Fibroblast of the aortic adventitia (primary cell): Measurements from ENCODE around the gene SMIM35. TPM values are rescaled to one million over a fixed set of nuclear protein-coding genes. Genes with fewer than 3 reads are reported as not detected.

Experiments used
- DNase-seq: peaks from one replicate; pipeline ENCODE4 v3.0.0-alpha.2; 2010; ENCODE audit warnings: low read depth
- H3K4me3 ChIP-seq: 2 replicates; pipeline ENCODE4 v1.5.1; 2011; ENCODE audit warnings: low read depth, mild to moderate bottlenecking, control low read depth, low read length, moderate library complexity
- CTCF ChIP-seq: IDR thresholded peaks from 2 replicates; pipeline ENCODE4 v1.5.1; 2011; ENCODE audit warnings: mild to moderate bottlenecking, low read length, control low read depth, inconsistent platforms; ENCODE audit not compliant: insufficient read depth
- total RNA-seq: library from RNA; depleted of rRNA; stranded (reverse); fragments of >200 nt; gene quantifications from 2 replicates; pipeline ENCODE4 v1.2.3, GENCODE V29; 2012; ENCODE audit warnings: low replicate concordance

SMIM35 gene
- total RNA-seq, 1 donor: not detected

DNA sequence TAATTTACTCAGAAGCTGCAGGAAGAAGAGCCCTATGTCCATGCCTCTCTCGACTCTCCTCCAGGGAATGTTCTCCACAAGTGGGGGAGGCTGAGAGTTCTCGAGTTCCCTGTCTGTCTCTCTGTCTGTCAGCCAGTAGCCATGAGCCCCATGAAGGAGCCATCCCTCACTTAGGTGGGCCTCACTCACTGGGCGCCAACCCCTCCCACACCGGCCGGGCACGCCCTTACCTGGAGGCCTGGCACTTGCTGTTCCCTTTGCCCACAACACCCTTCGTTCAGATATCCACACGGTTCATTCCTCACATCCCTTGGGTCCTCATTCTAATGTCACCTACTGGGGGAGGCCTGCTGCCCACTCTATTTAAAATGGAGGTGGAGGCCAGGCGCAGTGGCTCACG lies 114.7 kb downstream of the SMIM35 start:
- H3K4me3 ChIP-seq: no peak overlapping the region
- DNase-seq: no peak
- TF ChIP-seq CTCF: no peak

- H3K4me3 ChIP-seq: no peak overlapping the region
- no peak for DNase-seq
- TF ChIP-seq CTCF: no peak
Measured at GRCh38 chr11:117970400-117971024, 116.3 kb downstream of the SMIM35 start.

DNA sequence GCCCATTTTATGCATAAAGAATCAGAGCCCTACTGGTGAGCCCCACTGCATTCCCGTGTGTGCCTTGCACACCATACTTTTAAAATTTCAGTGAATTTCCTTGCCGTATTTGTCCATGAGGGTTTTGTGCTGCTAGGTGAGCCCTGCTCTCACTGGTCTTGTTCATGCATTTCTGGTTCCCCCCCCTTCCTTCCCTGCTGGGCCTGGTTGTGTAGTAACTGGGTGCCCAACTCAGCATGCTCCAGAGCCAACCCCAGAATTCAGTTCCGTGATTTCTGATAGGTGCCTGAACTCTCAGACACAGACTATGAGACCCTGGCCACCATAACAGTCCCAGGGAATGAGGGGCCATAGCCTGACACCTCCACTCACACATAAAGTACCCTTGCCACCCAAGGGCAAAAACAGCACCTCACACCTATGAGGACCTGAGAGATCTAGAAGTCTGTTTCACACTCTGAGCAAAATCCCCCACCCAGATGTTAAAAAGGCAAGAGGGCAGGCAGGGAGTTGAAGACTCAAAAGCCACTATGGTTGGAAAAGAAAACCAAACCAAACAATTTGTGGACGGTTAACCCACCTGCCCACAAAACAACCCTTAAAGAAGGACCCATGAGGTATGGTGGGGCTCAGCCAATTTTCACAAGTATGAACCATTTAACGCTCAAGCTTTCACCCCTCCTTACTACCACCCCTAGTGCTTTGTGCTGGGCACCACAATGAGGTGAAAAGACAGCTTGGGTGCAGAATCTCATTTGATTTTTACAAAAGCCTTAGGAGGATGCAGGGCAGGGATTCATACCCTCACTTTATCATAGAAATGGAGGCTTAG lies 117.4 kb downstream of the SMIM35 start:
- no peak overlapping the region for H3K4me3 ChIP-seq
- no peak for TF ChIP-seq CTCF

DNA sequence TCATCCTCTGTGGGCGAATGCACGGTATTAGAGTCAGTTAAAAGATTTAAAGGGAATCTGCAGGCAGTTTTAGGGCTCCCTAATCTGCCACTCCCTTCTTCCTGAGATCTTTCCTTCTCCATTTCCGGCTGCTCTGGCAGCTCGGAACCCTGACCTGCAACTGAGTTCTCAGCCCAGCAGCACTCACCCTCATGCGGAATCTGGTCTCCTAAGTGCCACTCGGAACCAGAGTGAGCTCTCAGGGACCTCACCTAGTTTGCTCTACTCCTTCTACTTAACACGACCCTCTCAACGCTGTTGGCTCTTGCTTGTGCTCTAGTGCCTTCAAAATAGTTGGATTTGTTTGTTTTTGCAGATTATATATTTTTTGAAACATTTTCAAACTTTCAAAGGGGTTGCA lies 119.9 kb downstream of the SMIM35 start:
- no peak for DNase-seq
- TF ChIP-seq CTCF: no peak
- no peak overlapping the region for H3K4me3 ChIP-seq

More for the DNA sequence above, 117.4 kb downstream of the SMIM35 start:
- no peak for DNase-seq

DNA sequence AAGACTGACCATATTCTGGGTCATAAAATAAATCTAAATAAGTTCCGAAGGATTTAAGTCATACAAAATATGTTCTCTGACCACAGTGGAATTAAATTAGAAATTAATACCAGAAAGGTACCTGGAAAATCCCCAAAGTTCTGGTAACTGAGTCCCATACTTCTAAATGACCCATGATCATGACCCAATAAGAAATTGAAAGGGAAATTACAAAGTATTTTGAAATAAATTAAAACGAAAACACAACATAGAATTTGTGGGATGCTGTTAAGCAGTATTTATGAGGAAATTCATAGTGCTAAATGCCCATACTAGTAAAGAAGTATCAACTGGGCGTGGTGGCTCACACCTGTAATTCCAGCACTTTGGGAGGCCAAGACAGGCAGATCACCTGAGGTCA lies 123.9 kb downstream of the SMIM35 start:
- no peak overlapping the region for H3K4me3 ChIP-seq
- TF ChIP-seq CTCF: no peak
- no peak for DNase-seq

DNA sequence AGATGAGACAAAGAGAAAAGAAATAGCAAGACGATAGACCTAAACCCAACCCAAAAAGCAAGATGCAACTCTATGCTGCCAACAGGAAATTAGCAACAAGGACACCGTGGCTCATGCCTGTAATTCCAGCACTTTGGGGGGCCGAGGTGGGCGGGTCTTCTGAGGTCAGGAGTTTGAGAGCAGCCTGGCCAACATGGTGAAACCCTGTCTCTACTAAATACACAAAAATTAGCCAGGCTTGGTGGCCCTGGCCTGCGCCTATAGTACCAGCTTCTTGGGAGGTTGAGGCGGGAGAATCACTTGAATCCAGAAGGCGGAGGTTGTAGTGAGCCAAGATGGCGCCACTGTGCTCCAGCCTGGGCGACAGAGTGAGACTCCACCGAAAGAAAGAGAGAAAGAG lies 124.9 kb downstream of the SMIM35 start:
- no peak overlapping the region for H3K4me3 ChIP-seq
- no peak for DNase-seq
- no peak for TF ChIP-seq CTCF
